A549 treated with AZD9567 at 1 μM for 4 hours (cell line): Measurements from ENCODE around the gene CDK10. TPM values are rescaled to one million over a fixed set of nuclear protein-coding genes. Genes with fewer than 3 reads are reported as not detected.

ENCODE experiments used
- total RNA-seq: library from RNA; stranded (reverse); fragments of 200-300 nt; extraction: Qiagen RNA extraction; gene quantifications from 5 replicates; pipeline ENCODE4 v1.2.3, GENCODE V29; 2022; ENCODE audit not compliant: insufficient read depth

Gene CDK10
- total RNA-seq = 33.1 to 62.5 TPM (median 51.7 TPM) in 5 replicates

GRCh38 chr16:89686520-89687091 is at the start of gene CDK10:
TSS of gene CDK10 (plus strand) at chr16:89686689. CDS start at chr16:89686711, 22 bp downstream.

GRCh38 chr16:89657442-89658220 is 28.9 kb upstream of the CDK10 start, which contains the start of the genes CHMP1A and SPATA33:
TSS of gene CHMP1A (minus strand) at chr16:89657708. CDS start at chr16:89657588, 120 bp downstream.
TSS of gene SPATA33 (plus strand) at chr16:89657836. CDS start at chr16:89657912, 76 bp downstream.

GRCh38 chr16:89701425-89702406 is 15.2 kb downstream of the CDK10 start, which contains the start of gene SPATA2L:
TSS of gene SPATA2L (minus strand) at chr16:89701705. CDS start at chr16:89701232, 473 bp downstream.

GRCh38 chr16:89720813-89721545 is 34.5 kb downstream of the CDK10 start, which contains the start of the genes VPS9D1 and ZNF276:
TSS of gene VPS9D1 (minus strand) at chr16:89720898. CDS start at chr16:89720861, 37 bp downstream.
TSS of gene ZNF276 (plus strand) at chr16:89721537. CDS start at chr16:89721641, 104 bp downstream.

Other genes with a start within 250 kb of the CDK10 start
- gene ANKRD11, start 196.1 kb upstream of the CDK10 start, total RNA-seq = 77.7 to 115 TPM (median 114 TPM) in 5 replicates
- gene SPG7, start 178.3 kb upstream of the CDK10 start, total RNA-seq = 56.2 to 113 TPM (median 104 TPM) in 5 replicates
- gene RPL13, start 126.0 kb upstream of the CDK10 start, total RNA-seq = 2,658 to 4,373 TPM (median 4,191 TPM) in 5 replicates
- gene CPNE7, start 110.9 kb upstream of the CDK10 start, total RNA-seq = 38.2 to 80.3 TPM (median 74.3 TPM) in 5 replicates
- gene DPEP1, start 73.0 kb upstream of the CDK10 start, total RNA-seq = 0.60 to 1.4 TPM (median 0.99 TPM) in 4 of 5 replicates, not detected in the other
- gene CHMP1A, start 29.0 kb upstream of the CDK10 start, total RNA-seq = 91.4 to 130 TPM (median 96.9 TPM) in 5 replicates
- 15.6 to 17.3 TPM (median 16.9 TPM) in 5 replicates for gene SPATA33, start 28.9 kb upstream of the CDK10 start, total RNA-seq
- 7.7 to 13.6 TPM (median 12.9 TPM) in 5 replicates for gene SPATA2L, start 15.0 kb downstream of the CDK10 start, total RNA-seq
- gene VPS9D1, start 34.2 kb downstream of the CDK10 start, total RNA-seq = 0.99 to 5.7 TPM (median 4.6 TPM) in 5 replicates
- 21.4 to 26.6 TPM (median 22.9 TPM) in 5 replicates for gene ZNF276, start 34.8 kb downstream of the CDK10 start, total RNA-seq
- gene FANCA, start 130.0 kb downstream of the CDK10 start, total RNA-seq = 26.8 to 40.5 TPM (median 36.0 TPM) in 5 replicates
- gene SPIRE2, start 141.8 kb downstream of the CDK10 start, total RNA-seq = 4.9 to 8.5 TPM (median 8.2 TPM) in 5 replicates
- gene TCF25, start 186.9 kb downstream of the CDK10 start, total RNA-seq = 42.7 to 87.2 TPM (median 85.1 TPM) in 5 replicates
- 4.6 to 7.8 TPM (median 7.0 TPM) in 5 replicates for gene MC1R, start 232.2 kb downstream of the CDK10 start, total RNA-seq
- gene TUBB3, start 236.7 kb downstream of the CDK10 start, total RNA-seq = 242 to 323 TPM (median 295 TPM) in 5 replicates